Stimulated activated CD4-positive, alpha-beta T cell treated with anti-CD3 and anti-CD28 coated beads, Interleukin-4, amount 100 ng/mL, for 24 hours (primary cell): ENCODE results near the gene TIAM2.

Experiments used
- DNase-seq: peaks from one replicate; pipeline ENCODE4 v3.0.0-alpha.2; 2020

TIAM2 gene

DNA sequence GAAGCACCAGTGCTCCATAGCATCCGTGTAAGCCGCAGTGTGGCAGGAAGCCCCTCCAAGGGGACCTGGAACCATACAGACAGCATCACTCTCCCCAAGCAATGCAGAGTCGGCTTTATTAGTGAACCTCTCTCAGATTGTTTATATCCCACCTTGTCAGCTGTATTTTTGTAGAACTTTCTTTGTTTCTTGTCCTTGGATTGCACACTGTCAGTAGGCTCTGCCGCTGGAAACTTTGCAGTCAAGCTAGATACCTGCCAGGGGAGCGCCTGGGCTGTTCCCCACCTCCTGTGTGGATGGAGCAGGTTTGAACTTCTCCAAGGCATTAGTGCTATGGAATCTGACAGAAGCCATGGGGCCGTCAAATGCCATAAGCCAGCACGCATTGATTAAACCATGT is 250.1 kb downstream of the TIAM2 start:
- DNase-seq, result no peak

DNA sequence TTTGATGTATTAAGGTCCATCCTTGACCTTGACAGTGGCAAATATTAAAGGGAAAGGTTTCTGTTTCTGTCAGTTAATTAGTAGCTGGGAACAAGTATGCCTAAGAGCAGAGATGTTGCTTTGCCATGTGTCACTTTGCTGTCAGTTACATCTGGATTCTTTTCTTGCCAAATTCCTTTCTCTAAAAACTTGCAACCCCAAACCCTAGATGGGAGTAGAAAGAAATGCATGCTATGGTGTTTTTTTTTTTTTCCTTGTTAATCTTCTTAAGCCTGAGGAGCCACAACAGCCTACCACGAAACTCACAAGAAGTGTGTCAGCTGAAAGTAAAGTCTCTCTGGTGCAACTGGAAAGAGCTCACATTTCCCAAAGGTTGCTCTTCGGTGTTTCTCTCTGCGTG is 250.7 kb downstream of the TIAM2 start:
- no peak for DNase-seq

DNA sequence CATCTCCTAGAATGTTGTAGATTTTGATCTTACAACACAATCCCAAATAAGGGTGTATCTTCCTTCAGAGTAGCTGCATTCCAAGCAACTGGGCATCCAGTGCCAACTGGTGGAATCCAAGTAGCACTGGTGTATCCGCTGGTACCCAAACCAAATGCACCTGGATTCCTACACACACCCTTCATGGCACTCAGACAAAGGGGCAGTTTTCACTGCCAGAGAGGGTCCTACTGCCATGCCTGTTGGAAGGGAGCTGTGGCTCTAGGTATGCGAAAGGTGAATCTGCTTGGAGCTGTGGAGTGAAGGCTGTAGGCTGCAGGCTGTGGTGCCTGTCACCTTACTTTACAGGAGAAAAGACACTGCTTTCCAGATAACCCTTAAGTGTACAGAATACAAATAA is 251.7 kb downstream of the TIAM2 start:
- DNase-seq, result no peak

DNA sequence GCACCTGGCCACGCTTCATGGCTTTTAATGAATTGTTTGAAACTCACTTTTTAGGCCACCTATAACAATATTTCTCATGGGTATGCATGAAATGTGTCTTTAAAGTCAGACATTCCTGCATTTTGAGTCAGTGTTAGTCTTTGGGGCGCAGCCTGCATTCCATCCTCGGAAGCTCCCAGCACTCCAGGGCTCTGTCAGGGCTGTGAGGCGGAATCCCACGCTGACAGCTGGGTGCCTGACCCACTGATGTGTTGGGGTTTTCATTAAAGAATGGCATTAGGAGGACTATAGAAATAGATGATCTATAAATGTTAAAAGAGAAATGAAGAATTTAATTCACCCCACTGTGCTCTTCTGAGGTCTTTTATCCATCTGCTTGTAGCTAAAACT is 252.5 kb downstream of the TIAM2 start:
- DNase-seq, result no peak

DNA sequence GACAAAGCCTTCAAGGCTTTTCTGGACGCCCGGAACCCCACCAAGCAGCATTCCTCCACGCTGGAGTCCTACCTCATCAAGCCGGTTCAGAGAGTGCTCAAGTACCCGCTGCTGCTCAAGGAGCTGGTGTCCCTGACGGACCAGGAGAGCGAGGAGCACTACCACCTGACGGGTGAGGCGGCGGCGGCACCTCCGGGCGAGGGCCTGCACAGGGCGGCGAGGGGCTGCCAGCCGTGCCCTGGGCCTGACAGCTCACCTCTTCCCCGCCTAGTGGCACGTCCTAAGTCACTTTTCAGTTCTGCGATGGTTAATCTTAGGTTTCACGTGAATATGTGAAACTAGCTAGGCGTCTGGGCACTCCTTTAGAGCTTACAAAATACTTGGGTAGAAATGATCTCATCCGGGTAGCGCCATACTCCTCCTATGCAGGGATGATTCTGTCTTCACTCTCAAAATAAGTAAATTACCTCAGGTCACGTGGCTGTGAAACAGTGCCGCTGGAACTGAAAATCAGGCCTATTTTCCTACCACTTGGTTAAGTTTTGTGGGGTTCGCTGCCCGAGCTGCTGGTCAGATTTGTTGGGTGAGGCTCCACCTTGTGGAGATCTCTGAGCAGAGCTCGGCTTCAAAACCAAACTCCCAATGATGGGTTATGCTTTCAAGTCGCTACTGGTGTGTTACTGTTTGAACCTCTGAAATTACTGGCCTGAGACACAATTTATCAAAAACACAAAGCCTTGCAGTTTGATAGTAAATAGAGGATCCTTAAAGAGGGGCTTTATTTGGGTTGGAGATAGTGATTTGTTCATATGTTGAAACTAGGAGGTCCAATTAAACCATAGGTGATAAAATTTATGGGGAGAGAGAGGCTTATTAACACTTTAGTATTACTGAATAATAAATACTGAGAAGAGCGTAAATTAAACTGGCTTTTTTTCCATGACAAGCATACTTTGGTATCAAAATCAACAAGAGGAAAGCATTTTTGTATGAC is 253.2 kb downstream of the TIAM2 start:
- peak; percentile 32 for DNase-seq

DNA sequence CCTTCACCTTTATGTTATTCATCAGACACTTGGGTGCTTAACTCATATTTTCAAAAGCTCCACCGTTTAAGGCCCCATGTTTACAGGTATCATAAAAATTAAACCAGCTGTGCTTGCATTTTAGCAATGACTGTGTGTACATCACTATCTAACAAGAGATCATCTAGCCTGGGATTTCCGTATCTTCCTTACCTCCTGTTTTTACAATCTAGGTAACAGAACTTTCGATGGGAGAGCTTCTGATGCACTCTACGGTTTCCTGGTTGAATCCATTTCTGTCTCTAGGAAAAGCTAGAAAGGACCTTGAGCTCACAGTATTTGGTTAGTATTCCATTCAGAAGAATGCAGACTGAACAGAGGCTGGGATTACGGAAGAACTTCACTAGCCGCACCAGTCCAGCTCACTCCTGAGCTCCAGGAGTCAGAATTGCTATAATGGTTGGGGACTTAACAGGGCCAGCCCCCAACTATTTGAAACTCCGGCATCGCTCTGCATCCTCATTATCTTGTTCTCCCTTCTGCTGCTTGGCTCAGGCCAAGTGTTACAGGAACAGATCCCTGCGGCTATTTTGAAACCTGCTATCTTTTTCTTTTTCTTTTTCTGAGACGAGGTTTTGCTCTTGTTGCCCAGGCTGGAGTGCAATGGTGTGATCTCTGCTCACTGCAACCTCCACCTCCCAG is 255.7 kb downstream of the TIAM2 start:
- no peak for DNase-seq

DNA sequence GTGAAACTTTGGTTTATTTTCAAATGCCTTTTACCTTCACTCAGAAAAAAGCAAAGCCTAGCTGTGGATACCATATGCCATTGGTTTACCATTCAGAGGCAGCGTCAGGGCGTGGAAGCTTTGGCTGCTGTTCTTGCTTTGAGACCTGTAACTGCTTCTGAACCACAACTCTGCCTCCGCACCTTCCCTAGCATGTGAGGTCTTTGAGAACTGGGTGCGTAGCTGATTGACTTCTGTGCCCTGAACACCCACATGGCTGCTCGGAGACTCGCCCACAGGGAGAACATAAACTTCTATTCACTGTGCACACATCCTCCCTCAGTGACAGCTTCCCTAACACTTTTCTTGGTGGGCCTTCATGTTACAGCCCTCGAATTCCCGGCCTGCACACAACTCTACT is 257.5 kb downstream of the TIAM2 start:
- DNase-seq, result no peak

DNA sequence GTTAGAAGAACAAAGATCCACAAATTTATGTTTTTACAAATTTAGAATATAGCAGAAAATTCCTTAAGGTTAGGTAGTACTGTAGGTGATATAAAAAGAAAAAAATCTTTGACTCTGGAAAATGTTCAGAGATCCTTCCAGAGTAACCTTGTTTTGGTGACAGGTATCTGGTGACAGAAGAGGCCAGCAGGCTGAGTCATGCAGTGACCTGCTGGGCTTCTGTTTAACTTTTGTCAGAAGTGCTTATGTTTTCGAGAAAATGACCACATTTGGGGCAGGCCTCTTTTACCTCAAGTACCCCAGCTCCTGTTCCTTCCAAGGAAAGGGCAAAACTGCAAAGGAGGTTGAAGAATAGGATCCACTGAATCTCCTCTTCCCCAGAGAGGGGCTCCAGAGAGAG is 258.2 kb downstream of the TIAM2 start:
- no peak for DNase-seq

DNA sequence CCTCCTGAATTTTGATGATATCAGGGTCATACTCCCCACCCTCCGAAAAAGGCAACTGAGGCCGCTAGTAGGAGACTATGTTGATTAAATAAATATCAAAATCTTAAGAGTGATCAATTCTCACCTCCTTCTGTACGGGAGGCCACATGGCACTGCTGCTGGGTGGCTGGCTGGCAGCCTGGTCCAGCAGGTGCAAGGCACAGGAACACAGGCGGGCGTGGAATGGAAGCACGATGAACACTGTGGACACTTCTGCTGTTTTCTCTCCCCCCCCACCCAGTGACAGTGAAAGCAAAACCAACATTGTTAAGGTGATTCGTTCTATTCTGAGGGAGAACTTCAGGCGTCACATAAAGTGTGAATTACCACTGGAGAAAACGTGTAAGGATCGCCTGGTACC is 259.0 kb downstream of the TIAM2 start:
- DNase-seq, result no peak

DNA sequence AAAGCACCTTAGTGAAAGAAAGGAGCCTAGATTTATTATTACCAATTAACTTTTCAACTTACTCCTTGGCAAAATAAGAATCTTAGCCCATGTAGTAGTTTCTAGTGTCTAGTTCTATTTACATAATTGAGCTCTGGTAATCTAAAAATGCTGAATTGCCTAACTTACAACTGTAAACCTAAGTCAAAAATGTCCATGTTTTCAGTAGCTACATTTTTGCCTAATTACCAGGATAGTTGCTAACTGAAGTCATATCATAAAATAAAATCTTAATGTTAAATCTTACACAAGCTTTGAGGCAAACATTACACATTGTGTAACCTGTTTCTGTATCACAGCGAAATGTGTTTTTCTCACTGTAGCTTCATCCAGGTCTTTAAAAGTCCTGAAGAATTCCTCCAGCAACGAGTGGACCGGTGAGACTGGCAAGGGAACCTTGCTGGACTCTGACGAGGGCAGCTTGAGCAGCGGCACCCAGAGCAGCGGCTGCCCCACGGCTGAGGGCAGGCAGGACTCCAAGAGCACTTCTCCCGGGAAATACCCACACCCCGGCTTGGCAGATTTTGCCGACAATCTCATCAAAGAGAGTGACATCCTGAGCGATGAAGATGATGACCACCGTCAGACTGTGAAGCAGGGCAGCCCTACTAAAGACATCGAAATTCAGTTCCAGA is 261.1 kb downstream of the TIAM2 start:
- no peak for DNase-seq

DNA sequence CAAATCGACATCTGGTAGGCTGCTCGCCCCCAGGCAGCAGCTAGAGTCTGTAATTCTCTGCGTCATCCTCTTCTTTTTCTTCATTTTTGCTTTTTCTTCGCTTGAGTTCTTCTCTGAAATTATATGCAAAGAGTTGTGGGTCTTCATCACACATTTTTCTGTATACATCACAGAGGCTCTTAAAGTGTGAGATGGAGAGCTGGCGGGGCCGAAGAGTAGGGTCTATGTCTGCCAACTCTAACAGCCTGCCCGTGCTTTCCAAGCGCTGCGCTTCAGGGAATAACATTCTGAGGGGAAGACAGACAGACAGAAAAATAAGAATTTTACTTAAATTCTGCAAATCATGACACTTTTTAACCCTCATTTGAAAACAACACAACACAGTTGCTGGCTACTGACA is 262.7 kb downstream of the TIAM2 start:
- DNase-seq, result no peak

DNA sequence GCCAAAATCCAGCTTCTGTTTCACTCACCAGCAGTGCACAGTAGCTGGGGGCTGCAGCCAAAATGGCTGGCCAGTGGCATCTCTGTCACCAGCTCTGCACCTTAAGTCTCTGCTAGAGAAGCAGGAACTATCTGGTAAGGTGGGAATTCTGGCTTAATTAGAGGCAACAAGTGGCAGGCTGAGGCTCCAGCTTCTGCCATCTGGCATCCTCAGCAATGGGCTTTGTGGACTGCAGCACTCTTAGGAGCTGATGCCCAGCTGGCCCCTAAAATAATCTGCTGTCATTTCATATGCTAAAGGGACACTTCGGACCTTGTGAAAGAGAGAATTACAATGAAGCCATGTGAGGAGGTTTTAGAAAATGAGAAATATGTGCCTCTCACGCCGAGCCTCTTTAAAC is 264.1 kb downstream of the TIAM2 start:
- DNase-seq, result no peak

DNA sequence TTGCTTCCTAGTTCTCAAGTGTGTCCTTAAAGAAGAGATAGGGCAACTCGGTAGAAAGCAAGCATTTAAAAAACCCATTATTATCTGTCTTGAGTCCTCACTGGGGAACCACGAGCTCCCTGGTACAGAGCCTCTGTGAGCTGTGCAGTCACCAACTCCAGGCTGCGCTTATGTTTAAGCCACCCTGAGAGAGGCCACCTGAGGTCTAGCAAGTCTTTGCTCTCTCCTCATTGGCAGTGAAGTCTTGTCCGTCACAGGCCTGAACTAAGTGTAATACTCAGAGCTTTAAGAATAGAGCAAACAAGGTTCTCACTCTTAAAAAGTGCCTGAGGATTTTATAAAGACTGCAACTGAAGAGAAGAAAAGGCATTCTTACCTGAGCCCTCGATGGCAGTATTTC is 264.8 kb downstream of the TIAM2 start:
- no peak for DNase-seq

DNA sequence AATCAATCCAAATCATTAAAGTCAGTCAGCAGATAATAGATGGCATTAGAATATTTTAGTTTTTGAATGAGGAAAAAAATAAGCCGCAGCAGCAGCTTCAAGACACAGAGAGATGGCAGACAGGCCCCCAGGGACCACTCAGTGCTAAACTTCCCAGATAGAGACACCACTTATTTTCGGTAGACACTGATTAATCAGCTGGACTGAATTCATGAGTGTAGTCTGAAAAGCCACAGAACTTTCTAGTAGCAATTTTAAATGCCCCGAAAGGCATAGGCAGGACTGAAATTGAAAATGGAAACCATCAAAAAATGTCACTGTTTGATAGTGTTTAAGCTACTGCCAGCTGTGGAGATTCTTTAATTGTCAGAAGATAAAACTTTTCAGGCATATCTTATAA is 265.6 kb downstream of the TIAM2 start:
- DNase-seq, result no peak

DNA sequence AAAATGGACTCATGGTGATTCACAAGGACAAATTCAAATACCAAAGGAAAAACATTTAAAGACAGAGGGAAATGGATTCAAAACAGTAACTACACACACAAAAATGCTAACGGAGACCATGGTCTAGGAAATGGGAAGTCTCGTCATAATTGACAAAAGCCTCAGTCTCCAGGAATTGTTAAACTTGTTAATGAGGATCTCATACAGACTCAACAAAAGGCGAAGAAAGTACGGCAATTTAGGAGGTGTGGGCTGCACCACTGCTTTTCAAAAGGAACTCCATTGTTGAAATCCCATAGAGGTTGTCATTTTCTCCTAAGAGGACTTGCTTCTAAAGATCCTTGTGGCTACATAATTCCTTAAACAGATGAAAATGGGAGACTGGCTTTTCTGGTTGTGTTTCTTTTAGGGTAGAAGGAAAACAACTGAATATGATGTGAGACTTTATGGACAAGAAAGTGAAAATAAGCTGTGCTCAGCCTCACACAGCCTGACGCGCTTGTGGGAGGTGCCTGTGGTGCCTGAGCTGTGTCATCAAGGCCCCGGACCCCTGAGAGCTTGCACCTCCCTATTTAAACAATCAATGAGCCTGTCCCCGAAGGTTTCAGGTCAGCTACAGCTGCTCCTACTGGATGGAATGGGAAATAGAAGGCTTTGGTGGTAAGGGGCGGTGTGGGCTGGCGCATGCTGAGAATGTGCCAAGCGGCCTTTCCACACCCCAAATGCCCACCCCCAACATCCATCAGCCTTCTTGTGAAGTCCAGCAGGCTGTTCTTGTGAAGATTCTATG is 266.2 kb downstream of the TIAM2 start:
- no peak for DNase-seq

DNA sequence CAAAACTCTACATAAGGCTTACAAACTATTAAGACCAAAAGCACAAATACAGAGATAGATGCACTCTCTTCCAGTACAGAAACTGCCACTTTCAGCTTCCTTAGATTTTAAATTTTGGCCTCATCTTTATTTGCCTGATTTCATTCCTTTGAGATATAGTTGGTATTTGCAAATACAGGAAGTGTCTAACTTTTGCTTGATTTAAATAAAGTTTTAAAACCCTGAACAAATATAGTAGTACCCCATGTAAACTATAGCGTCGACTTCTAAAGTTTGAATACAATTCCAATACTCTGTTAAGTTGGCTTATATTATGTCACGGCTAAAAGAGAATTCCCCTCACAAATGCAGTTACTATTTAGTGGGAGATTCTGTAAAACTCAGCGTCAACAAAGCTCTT is 267.5 kb downstream of the TIAM2 start:
- DNase-seq, result no peak

DNA sequence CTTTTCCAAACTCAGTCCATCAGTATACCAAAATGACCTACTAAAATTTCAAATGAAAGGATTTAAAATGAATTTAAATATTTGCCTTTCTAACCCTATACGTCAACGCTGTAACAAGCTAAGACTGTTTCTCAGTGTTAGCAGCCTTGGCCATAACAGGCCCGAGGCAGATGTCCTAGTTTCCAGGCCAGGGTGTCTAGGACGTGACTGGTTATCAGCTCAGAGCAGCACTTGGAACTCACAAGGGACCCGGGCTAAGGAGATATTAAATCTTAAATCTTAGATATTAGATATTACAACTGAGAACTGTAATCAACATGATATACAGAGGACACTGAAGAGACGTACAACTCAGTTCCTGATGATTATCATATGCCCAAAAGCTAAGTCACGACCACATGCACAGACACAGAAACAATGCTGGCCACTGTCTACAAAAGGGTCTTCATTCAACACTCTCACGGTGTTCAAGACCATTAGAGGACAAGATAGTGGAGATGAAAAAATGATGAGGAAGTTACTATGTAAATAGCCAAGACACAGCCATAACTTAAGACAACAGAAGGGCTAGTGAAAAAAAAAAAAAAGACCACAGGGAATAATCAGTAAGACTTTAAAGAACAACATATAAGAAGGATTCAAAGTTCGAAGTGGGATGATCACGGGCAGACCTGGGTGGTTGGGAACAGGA is 268.4 kb downstream of the TIAM2 start, which contains the start of gene CLDN20:
CLDN20 (plus strand) TSS at position 641 of the 691 bp plus-strand sequence. CDS start 11,707 bp downstream, outside the sequence.
- no peak for DNase-seq

DNA sequence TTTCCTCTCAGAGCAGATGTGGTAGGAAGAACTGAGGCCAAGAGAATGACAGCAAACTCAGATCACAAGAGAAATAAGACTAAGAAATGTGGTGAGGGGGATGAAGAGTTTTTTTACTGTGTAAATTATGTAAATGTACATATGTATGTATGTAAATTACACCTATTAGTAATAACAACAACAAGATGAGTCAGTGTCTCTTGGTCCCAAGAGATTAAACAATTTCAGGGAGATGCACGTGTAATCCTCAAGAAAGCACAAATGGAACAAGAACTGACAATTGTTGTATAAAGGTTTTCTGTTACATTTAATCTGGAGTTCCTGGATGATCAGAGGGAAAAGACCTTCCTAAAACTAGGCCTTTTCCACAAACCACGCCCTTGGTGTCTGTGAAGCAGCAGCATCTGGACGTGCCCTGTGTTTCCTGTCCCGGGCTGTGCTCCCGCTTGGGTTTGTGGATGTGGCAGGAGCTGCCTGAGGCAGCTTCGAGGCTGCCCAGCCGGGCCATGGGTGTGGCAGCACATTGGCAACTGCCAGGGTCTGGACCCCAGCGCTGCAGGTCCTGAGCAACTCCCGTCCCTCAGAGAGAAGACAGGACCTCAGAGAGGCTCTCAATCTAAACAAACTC is 269.7 kb downstream of the TIAM2 start:
- DNase-seq, result no peak

DNA sequence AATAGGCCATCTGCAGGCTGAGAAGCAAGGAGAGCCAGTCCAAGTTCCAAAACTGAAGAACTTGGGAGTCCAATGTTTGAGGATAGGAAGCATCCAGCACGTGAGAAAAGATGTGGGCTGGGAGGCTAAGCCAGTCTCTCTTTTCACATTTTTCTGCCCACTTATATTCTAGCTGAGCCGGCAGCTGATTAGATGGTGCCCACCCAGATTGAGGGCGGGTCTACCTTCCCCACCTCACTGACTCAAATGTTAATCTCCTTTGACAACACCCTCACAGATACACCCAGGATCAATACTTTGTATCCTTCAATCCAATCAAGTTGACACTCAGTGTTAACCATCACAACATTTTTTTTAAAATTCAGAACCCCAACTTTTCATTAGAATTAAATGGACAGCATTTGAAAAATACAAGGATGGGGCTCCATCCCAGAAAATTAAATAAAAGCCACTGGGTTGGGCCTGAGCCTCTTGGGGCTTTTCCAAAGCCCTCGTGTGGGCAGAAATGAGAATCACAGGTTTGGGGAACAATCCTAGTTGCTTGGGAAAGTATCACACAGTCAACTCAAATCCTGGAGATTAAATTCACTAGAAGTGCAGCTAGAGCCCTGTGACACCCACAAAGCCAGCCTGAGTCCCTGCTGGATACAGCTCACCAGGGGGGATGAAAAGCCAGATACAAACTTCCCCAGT is 270.9 kb downstream of the TIAM2 start:
- no peak for DNase-seq

DNA sequence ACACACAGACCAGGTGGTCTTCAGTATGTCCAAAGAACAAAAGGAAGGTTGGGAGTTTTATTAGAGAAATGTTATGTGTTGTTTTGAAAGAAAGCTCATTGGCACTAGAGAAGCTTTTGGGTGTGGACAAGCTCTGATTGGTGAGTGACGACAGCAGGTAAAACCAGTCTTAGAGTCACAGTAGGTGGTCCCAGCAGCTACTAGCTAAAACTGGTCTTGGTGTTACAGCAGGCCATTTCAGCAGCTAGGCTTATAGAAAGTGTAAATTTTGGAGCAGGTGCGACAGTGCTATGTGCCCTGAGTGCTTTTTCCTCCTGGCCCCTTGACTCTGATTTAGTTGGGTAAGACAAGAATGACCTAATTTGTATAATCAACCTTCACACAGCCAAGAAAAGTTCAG is 272.3 kb downstream of the TIAM2 start:
- no peak for DNase-seq
